GM18868 (cell line): ENCODE data around the gene MIA2.
A peak's percentile ranks its signal among the peaks of the same experiment; 100 is the strongest.

Experiments
- ATAC-seq: cut with Tn5 transposase; IDR thresholded peaks from one replicate; pipeline ENCODE4 v1.9.1; 2021; ENCODE audit warnings: mild to moderate bottlenecking, moderate library complexity; ENCODE audit not compliant: unreplicated experiment

Gene MIA2

GRCh38 chr14:39383026-39383660 is 149.4 kb downstream of the MIA2 start:
- peak; percentile 76 for ATAC-seq

GRCh38 chr14:39383741-39384140 is 150.0 kb downstream of the MIA2 start:
- no peak for ATAC-seq

DNA sequence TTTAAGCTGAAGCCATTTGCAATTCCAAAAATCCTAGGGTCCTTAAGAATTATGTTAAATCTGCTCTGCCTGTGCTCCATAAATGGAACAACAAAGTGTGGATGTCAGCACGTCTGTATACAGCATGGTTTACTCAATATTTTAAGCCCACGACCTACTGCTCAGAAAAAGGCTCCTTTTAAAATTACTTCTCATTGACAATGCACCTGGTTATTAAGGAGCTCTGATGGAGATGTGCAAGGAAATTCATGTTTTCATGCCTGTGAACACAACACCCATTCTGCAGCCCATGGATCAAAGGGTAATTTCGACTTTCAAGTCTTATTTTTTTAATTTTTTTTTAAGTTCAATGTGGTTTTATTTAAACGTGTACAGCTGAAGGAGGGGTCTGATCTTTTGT is 150.5 kb downstream of the MIA2 start:
- ATAC-seq = no peak

GRCh38 chr14:39393289-39393688 is 159.6 kb downstream of the MIA2 start:
- ATAC-seq = no peak

GRCh38 chr14:39395555-39396254 is 162.0 kb downstream of the MIA2 start:
- no peak for ATAC-seq

DNA sequence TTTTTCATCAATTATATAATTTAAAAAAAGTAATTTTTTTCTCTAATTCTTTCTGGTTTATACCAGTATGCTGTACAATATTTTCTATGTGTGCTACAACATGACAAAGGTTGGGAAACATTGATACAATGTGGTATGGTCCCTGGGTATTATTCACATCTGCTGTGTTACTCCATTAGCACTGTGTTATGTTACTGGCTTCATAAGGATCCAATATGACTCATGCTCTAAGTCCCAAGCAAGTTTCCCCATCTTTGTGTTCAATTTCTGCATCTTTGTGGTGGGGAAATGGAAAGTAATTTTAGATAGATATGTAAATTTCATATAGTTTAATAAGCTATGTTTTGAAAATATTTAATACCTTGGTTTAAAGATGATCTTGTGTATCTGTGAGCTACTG is 162.7 kb downstream of the MIA2 start:
- no peak for ATAC-seq

DNA sequence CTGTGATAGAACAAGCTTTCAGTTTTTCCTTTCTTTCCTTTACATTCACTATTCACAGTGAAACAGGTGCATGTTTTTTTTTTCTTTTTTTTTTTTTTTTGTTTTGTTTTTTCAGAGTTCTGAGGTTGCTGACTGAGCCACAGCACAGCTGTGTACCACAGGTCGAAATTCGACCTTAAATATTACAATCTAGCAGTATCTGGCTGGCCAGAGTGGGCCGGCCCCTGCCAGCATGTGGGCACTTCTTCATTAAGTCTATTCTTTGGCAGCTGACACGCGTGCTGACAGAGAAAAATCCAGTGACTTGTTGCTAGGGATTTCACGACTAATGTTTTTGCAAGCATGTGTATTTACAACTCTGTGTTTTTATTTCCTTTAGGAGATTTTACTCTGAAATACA is 164.7 kb downstream of the MIA2 start:
- ATAC-seq = no peak

- no peak for ATAC-seq
Observed at GRCh38 chr14:39406560-39406959, 172.8 kb downstream of the MIA2 start.

- ATAC-seq = no peak
Observed at GRCh38 chr14:39416072-39416471, 182.4 kb downstream of the MIA2 start.

DNA sequence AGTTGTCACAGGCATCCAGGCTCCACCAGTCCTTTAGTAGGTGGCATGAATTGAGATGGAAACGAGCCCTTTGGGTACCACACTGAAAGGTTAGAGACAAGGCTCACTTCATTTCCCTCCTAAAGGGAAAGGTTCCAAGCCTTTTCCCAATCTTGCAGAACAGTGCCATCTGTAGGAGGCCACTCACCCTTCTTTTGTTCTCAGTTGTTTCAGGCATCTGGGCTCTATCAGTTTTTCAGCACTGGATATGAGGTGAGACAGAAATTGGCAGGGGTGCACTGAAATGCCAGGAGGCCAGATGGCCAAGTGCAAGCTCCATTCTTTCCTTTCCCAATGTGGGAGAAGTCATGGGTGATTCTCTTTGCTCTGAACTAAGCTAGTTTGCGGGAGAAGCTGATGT is 183.3 kb downstream of the MIA2 start:
- ATAC-seq = no peak

DNA sequence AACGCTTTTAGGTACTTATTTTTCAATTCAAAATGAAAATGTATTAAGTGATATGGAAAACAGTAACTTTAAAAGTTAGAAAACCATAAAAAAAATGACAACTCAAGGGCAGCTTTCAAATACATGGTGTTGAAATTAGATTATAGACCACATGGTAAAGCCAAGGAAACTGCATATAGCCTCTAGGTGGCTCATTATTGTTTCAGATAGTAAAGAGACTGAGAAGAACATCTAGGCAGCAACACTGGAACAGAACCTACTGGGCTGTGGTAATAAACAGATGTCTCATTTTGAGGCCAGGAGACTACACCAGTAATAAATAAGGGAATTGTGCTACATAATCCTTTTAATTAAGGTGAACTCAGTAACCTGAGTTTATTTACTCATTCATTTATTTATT is 185.6 kb downstream of the MIA2 start:
- no peak for ATAC-seq

GRCh38 chr14:39422243-39422642 is 188.5 kb downstream of the MIA2 start:
- no peak for ATAC-seq

GRCh38 chr14:39423793-39424192 is 190.1 kb downstream of the MIA2 start:
- no peak for ATAC-seq

DNA sequence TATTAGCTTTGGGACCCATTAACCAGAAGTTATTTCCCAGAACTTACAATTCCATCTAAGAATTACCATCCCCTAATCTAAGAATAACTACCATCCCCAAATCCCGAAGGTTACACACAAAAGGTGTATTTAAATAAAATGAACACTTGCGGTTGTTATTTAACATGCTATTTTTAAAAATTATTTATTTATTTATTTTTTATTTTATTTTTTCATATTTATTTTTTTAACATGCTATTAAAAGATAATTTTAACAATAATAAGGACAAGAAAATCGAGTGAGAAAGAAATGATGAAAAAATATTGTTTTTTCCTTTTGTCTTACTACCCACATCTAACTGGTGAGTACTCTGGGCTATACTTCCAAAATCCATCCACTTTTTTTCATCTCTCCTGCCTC is 192.2 kb downstream of the MIA2 start:
- no peak for ATAC-seq

GRCh38 chr14:39426605-39427004 is 192.9 kb downstream of the MIA2 start:
- ATAC-seq = no peak

DNA sequence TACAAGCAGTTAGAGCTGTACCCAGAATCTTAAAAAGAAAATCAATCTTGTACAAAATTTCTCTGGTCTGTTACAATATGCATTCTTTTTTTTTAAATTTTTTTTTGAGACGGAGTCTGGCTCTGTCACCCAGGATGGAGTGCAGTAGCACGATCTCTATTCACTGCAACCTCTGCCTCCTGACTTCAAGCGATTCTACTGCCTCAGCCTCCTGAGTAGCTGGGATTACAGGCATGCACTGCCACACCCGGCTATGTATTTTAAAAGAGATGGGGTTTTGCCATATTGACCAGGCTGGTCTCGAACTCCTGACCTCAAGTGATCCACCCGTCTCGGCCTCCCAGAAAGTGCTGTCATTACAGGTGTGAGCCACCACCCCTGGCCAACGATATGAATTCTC is 194.4 kb downstream of the MIA2 start:
- ATAC-seq = no peak

DNA sequence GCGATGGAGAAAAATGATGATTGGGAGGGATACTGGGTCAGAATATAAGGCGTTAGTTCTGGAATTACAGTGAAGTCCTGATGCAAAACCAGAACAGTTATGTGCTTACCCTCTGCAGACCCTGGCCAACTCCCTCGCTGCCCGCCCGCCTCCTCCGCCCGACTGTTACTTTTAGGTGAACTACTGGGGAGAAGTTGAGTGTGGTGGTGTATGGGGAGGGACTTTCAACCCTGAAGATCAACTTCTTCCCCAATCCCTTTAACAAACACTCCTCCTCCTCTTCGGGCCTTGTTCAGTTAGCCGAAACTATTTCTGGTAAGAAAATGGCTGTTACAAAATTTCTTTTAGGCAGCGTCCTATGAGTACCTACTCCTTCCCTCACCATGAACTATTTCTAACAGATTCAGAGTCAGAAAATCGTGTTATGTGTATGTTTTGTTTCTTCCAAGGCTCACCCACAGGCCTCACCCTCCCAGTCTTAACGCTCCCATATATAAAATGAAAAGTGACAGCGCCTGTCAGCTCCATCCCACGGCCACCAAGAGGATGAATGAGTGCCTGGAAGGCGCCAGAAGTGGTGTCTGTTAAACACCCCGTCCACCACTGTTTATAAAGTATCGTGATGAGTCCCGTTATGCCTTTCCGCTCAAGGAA is 197.2 kb downstream of the MIA2 start:
- peak; percentile 0 for ATAC-seq

- peak; percentile 14 for ATAC-seq
Observed at GRCh38 chr14:39431416-39432178, 197.9 kb downstream of the MIA2 start.

DNA sequence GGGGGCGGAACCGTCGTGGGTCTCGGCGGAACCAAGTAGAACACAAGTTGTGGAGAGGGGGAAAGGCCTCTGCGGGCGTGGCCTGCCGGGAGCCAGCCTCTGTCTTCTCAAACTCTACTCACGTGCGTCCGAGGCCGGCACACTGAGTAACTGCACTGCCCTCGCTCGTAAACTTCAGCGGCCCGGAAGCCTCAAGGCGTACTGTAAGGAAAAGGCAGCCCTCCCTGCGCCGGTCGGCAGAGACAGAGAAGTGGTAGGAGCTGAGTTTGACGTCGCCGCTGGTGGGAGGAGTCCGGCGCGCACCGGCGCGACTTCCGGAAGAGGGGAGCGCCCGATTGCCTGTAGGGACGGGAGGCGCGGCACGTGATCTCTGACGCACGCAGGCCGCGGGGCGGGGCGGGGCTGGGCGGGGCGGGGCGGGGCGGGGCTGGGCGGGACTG is 198.5 kb downstream of the MIA2 start, which contains the start of gene FBXO33:
FBXO33 (minus strand) TSS at position 255 of the 440 bp plus-strand sequence. CDS start 271 bp downstream, outside the sequence.
- ATAC-seq = peak; percentile 84

GRCh38 chr14:39432619-39433451 is 199.1 kb downstream of the MIA2 start:
- peak; percentile 61 for ATAC-seq
